GM18526 (cell line): ENCODE results near the gene LRIG1.

Experiments used
- POLR2A ChIP-seq: IDR thresholded peaks from 3 replicates; pipeline ENCODE4 v1.6.1; 2011; ENCODE audit not compliant: insufficient read length; ENCODE audit errors: extremely low read depth

Gene LRIG1, protein sequence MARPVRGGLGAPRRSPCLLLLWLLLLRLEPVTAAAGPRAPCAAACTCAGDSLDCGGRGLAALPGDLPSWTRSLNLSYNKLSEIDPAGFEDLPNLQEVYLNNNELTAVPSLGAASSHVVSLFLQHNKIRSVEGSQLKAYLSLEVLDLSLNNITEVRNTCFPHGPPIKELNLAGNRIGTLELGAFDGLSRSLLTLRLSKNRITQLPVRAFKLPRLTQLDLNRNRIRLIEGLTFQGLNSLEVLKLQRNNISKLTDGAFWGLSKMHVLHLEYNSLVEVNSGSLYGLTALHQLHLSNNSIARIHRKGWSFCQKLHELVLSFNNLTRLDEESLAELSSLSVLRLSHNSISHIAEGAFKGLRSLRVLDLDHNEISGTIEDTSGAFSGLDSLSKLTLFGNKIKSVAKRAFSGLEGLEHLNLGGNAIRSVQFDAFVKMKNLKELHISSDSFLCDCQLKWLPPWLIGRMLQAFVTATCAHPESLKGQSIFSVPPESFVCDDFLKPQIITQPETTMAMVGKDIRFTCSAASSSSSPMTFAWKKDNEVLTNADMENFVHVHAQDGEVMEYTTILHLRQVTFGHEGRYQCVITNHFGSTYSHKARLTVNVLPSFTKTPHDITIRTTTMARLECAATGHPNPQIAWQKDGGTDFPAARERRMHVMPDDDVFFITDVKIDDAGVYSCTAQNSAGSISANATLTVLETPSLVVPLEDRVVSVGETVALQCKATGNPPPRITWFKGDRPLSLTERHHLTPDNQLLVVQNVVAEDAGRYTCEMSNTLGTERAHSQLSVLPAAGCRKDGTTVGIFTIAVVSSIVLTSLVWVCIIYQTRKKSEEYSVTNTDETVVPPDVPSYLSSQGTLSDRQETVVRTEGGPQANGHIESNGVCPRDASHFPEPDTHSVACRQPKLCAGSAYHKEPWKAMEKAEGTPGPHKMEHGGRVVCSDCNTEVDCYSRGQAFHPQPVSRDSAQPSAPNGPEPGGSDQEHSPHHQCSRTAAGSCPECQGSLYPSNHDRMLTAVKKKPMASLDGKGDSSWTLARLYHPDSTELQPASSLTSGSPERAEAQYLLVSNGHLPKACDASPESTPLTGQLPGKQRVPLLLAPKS

GRCh38 chr3:66500576-66501482 lies at the start of gene LRIG1:
Gene LRIG1, minus strand, starts transcription at chr3:66501022. Its CDS starts 615 bp downstream, at chr3:66500407.
- TF ChIP-seq POLR2A, result no peak

- TF ChIP-seq POLR2A, result no peak
Observed at GRCh38 chr3:66544619-66545429, 44.0 kb upstream of the LRIG1 start.

DNA sequence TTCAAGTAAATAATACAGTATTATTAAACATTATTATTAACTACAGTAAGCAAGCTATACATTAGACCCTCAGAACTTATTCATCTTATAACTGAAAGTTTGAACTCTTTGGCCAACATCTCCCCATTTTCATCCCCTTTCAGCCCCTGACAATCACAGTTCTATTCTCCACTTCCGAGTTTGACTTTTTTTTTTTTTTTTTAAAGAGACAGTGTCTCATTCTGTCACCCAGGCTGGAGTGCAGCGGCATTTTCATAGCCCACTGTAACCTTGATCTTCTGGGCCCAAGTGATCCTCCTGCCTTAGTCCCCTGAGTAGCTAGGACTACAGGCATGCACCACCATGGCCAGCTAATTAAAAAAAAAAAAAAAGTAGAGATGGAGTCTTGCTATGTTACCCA lies 41.3 kb upstream of the LRIG1 start:
- no peak for TF ChIP-seq POLR2A

- TF ChIP-seq POLR2A, result no peak
Observed at GRCh38 chr3:66539466-66539989, 38.7 kb upstream of the LRIG1 start.

DNA sequence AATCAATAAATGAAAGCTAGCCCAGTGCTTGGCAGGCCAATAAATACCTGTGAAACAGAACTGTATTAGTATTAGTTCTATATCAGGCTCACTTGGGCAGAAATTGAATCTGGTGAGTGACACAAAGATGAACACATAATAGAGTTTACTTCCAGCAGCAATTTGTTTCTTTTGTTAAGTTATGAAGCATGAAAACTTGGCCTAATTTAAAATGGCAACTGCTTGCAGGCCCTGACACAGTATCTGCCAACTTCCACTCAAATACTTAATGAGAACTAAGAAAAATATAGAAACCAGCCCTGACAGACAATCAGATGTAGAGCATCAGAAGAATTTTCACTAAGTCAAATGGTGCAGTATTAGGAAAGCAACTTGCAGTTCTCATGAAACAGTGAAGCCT lies 37.6 kb upstream of the LRIG1 start:
- TF ChIP-seq POLR2A, result no peak

DNA sequence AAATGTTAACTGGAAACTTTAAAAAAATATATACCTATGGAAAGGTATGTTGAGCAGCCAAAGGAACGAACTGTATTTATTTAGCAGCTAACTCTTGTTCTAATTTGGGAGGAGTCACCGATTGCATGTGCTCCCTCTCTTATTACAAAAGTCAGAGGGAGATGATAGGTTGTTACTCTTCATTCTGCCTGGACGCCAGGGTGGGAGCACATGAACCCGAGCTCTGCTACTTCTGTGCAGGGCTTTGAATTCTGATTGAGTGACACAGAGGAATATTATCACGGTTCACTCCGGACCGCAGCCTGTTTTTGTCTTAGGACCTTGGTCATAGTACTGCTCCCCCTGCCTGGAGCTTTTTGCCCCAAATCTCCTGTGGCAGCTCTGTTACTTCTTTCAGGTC lies 36.9 kb upstream of the LRIG1 start:
- no peak for TF ChIP-seq POLR2A

GRCh38 chr3:66536791-66537190 lies 36.0 kb upstream of the LRIG1 start:
- TF ChIP-seq POLR2A, result no peak

- no peak for TF ChIP-seq POLR2A
Observed at GRCh38 chr3:66534304-66534845, 33.6 kb upstream of the LRIG1 start.

GRCh38 chr3:66532613-66533012 lies 31.8 kb upstream of the LRIG1 start:
- TF ChIP-seq POLR2A, result no peak

DNA sequence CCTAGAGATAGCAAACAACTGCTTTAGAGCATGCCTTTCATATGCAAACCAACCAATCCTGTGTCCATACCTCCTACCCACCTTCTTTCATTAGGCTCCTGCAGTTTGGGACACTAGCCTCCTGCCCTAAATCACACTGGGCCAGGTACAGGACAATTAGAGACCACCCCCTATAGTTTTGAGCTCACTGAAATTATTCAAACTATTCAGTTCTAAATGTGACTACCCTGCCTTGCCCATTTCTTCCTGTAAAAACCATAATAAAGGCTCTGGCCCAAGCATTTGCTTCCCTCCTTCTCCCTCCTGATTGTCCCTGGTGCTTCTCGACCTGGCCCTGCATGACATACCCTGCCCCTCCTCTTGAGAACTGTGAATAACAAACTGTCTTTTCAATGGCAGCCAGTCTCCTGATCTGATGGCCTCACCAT lies 31.4 kb upstream of the LRIG1 start:
- TF ChIP-seq POLR2A, result no peak

DNA sequence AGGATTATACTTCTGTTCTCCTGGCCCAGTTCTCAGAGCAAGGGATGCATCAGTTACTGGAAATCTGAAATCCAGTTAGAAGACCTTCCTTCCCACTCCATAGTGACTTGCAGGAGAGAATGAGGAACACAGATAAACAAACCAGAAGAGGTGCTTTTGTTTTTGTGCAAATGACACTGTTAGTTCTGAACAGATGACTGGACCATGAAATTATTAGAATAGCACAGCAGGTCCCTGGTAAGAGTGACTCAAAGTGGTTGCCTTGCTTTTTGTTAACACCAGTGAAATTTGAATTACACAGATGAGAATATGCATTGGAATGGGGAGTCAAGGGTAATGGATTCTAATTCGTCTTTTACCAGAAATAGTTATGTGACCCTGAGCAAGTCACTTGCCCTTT lies 30.4 kb upstream of the LRIG1 start:
- no peak for TF ChIP-seq POLR2A

DNA sequence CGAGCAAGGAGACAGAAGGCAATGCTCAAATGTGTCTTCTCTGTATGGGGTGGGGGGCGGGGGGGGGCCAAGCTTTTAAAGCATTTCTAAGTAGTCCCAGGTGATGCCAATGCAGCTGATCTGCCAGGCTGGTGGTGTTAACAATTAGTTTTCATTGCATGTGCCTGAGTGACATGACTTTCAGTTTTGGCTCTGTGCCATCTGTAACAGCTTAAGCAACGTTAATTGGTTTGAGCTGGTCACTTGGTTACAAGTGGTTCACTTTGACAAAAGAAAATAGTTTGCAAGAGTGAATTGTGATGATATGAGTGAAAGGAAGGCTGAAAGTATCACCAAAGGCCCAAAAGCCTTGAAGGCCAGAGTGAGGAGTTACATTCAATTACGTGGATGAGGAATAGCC lies 26.4 kb upstream of the LRIG1 start:
- TF ChIP-seq POLR2A, result no peak

DNA sequence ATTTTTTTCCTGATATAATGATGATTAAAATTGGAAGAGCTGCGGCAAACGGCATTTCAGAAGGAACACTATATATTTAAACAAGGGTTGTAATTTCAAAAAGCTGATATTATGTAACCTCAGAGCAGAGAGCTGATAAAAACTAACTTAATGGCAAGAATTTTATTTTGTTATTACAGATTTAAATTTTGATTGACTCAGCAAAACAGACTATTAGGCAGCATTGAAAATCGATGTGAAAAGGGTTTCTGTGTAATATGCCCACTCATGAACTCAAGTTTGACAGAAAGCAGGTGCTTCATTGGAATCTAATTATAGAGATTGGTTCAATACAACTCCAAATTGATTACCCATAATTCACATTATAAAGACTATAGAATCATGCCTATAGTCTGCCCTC lies 24.9 kb upstream of the LRIG1 start:
- no peak for TF ChIP-seq POLR2A
